ENCODE measurements around the gene RASSF4.

GRCh38 chr10:44932517-44933450 lies 26.8 kb upstream of the RASSF4 start:
- TF ChIP-seq POLR2A (IDR thresholded peaks at IDR 0.05; ENCODE audit: low read length) (no peak), GATA1 (IDR thresholded peaks at IDR 0.05; ENCODE audit: low read depth, low read length) (no peak)
